GM12878 (cell line): ENCODE data around the gene CREB5. TPM values are rescaled to one million over a fixed set of nuclear protein-coding genes. Genes with fewer than 3 reads are reported as not detected.

Experiments
- CREB1 ChIP-seq: IDR thresholded peaks from 2 replicates; pipeline ENCODE4 v1.6.1; 2012; ENCODE audit warnings: low read depth, mild to moderate bottlenecking, inconsistent platforms
- ETV6 ChIP-seq, 2 experiments: fragments of 450-650 bp in 1 of 2; IDR thresholded peaks in 1 of 2; conservative IDR thresholded peaks in 1 of 2; 2 replicates each; pipeline ENCODE4 v1.6.1; 2014; ENCODE audit warnings: antibody characterized with exemption in 1 of 2, borderline replicate concordance in 1 of 2, low read depth in 1 of 2, mild to moderate bottlenecking in 1 of 2, moderate library complexity in 1 of 2
- FOXK2 ChIP-seq: fragments of 450-650 bp; IDR thresholded peaks from 2 replicates; pipeline ENCODE4 v1.6.1; 2017; ENCODE audit warnings: mild to moderate bottlenecking, moderate library complexity
- IKZF2 ChIP-seq, 2 experiments: fragments of 450-650 bp; IDR thresholded peaks; 2 replicates each; pipeline ENCODE4 v1.6.1; 2017; ENCODE audit warnings: mild to moderate bottlenecking in 2 of 2, moderate library complexity in 2 of 2
- MEF2B ChIP-seq: fragments of 450-650 bp; IDR thresholded peaks from 2 replicates; pipeline ENCODE4 v1.6.1; 2018; ENCODE audit warnings: mild to moderate bottlenecking, moderate library complexity; ENCODE audit not compliant: partially characterized antibody, poor library complexity, severe bottlenecking
- NRF1 ChIP-seq: conservative IDR thresholded peaks from 2 replicates; pipeline ENCODE4 v1.6.1; 2011; ENCODE audit warnings: mild to moderate bottlenecking, low read depth, low read length, improper control_type of control experiment
- POLR2AphosphoS5 ChIP-seq: IDR thresholded peaks from 2 replicates; pipeline ENCODE4 v1.6.1; 2011; ENCODE audit warnings: mild to moderate bottlenecking, low read length, inconsistent platforms
- POU2F2 ChIP-seq: IDR thresholded peaks from 3 replicates; pipeline ENCODE4 v1.6.1; 2011; ENCODE audit warnings: low read depth, mild to moderate bottlenecking, low read length, borderline replicate concordance
- RAD21 ChIP-seq: IDR thresholded peaks from 2 replicates; pipeline ENCODE4 v1.6.1; 2011; ENCODE audit warnings: mild to moderate bottlenecking, low read depth, low read length, moderate library complexity; ENCODE audit not compliant: insufficient read depth
- RUNX3 ChIP-seq: IDR thresholded peaks from 2 replicates; pipeline ENCODE4 v1.6.1; 2012; ENCODE audit warnings: low read length, inconsistent platforms
- ZBED1 ChIP-seq: IDR thresholded peaks from 2 replicates; pipeline ENCODE4 v1.6.1; 2016; ENCODE audit warnings: borderline replicate concordance
- ZZZ3 ChIP-seq: IDR thresholded peaks from 2 replicates; pipeline ENCODE4 v1.6.1; 2011; ENCODE audit warnings: low read depth; ENCODE audit not compliant: control insufficient read depth, insufficient read length
- polyA plus RNA-seq, 11 experiments: library from polyadenylated mRNA; depleted of rRNA in 4 of 11; unstranded in 6 of 11; stranded (reverse) in 5 of 11; fragments of >200 nt; fragmentation: Nextera tagmentation in 4 of 11; fragmentation: Illumina TruSeq in 1 of 11; extraction: Ambion mirVana in 4 of 11; extraction: Trizol in 1 of 11; gene quantifications; 1 replicate in 1 of 11; 2 replicates in 10 of 11; pipeline versions ENCODE4 v1.2.1 to v1.2.3, GENCODE V29; 2011 to 2016; ENCODE audit warnings: inconsistent platforms in 2 of 11, missing spikeins in 2 of 11, low read depth in 1 of 11
- total RNA-seq, 4 experiments: library from RNA; depleted of rRNA in 3 of 4; stranded (reverse); fragments of >200 nt in 3 of 4; fragmentation: Illumina TruSeq in 1 of 4; extraction: Trizol in 1 of 4; gene quantifications; 2 replicates each; pipeline versions ENCODE4 v1.2.1 to v1.2.3, GENCODE V29; 2013 to 2021
- TF ChIP-seq, protein P1 (sequence below): IDR thresholded peaks from 2 replicates; pipeline ENCODE4 v1.6.1; 2012; ENCODE audit warnings: low read depth, low read length, improper control_type of control experiment
- TF ChIP-seq, protein P2 (sequence below): fragments of 450-650 bp; IDR thresholded peaks from 2 replicates; pipeline ENCODE4 v1.6.1; 2016; ENCODE audit warnings: mild to moderate bottlenecking
- TF ChIP-seq, protein P3 (sequence below): fragments of 450-650 bp; IDR thresholded peaks from 2 replicates; pipeline ENCODE4 v1.6.1; 2017; ENCODE audit warnings: mild to moderate bottlenecking, moderate library complexity
- TF ChIP-seq, protein P4 (sequence below): IDR thresholded peaks from 2 replicates; pipeline ENCODE4 v1.6.1; 2012; ENCODE audit warnings: low read length, inconsistent platforms
- TF ChIP-seq, protein P5 (sequence below): fragments of 450-650 bp; IDR thresholded peaks from 2 replicates; pipeline ENCODE4 v1.6.1; 2017; ENCODE audit warnings: mild to moderate bottlenecking
- TF ChIP-seq, protein P6 (sequence below): fragments of 450-650 bp; IDR thresholded peaks from 2 replicates; pipeline ENCODE4 v1.6.1; 2016; ENCODE audit warnings: mild to moderate bottlenecking

CREB5 gene
- total and polyA plus RNA-seq, 10 of the 15 experiments (the other 5 are each of a cell fraction or from before 2014, with no cell fraction given): 12.9 to 74.1 (median 53.0) TPM

DNA sequence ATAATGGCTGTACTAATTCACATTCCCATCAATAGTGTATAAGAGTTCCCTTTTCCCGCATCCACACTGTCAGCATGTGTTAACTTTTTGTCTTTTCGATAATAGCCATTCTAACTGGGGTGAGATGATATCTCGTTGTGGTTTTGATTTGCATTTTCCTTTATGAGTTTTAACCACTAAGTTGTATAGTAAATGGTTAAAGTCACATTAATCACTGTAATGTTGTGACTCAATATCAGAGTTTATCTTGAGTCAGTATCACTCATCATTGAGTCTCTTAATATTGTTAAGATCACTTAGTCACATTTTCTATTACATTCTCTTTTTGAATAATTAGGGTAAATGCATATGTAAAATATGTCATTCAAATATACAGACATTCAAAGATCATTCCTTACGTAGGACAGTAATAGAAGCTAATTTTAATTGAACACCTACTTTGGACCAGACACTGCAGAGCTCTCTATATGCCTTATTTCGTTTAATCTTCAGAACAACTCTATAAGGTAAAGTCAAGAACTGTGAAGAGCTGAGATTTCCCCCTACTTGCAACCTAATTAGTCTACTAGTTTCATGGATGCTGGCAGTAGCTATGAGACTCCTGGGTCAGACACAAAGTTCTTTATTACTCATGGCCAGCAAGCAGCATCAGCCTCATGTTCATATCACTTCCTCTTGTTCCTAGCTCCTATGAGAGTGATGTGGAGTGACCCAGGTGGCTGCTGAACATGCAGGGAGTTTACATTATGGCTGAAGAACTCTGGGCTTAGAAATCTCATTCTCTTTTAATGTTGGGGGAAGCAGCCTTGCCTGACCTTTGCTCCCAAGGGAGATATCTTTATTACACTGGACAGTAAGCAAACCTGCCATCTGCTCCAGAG lies 30.5 kb downstream of the CREB5 start (continued):
- TF ChIP-seq, protein P1, sequence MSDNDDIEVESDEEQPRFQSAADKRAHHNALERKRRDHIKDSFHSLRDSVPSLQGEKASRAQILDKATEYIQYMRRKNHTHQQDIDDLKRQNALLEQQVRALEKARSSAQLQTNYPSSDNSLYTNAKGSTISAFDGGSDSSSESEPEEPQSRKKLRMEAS: no peak
- TF ChIP-seq, protein P2, sequence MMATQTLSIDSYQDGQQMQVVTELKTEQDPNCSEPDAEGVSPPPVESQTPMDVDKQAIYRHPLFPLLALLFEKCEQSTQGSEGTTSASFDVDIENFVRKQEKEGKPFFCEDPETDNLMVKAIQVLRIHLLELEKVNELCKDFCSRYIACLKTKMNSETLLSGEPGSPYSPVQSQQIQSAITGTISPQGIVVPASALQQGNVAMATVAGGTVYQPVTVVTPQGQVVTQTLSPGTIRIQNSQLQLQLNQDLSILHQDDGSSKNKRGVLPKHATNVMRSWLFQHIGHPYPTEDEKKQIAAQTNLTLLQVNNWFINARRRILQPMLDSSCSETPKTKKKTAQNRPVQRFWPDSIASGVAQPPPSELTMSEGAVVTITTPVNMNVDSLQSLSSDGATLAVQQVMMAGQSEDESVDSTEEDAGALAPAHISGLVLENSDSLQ: peak; percentile 64
- TF ChIP-seq, protein P3, sequence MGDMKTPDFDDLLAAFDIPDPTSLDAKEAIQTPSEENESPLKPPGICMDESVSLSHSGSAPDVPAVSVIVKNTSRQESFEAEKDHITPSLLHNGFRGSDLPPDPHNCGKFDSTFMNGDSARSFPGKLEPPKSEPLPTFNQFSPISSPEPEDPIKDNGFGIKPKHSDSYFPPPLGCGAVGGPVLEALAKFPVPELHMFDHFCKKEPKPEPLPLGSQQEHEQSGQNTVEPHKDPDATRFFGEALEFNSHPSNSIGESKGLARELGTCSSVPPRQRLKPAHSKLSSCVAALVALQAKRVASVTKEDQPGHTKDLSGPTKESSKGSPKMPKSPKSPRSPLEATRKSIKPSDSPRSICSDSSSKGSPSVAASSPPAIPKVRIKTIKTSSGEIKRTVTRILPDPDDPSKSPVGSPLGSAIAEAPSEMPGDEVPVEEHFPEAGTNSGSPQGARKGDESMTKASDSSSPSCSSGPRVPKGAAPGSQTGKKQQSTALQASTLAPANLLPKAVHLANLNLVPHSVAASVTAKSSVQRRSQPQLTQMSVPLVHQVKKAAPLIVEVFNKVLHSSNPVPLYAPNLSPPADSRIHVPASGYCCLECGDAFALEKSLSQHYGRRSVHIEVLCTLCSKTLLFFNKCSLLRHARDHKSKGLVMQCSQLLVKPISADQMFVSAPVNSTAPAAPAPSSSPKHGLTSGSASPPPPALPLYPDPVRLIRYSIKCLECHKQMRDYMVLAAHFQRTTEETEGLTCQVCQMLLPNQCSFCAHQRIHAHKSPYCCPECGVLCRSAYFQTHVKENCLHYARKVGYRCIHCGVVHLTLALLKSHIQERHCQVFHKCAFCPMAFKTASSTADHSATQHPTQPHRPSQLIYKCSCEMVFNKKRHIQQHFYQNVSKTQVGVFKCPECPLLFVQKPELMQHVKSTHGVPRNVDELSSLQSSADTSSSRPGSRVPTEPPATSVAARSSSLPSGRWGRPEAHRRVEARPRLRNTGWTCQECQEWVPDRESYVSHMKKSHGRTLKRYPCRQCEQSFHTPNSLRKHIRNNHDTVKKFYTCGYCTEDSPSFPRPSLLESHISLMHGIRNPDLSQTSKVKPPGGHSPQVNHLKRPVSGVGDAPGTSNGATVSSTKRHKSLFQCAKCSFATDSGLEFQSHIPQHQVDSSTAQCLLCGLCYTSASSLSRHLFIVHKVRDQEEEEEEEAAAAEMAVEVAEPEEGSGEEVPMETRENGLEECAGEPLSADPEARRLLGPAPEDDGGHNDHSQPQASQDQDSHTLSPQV: no peak
- TF ChIP-seq, protein P4, sequence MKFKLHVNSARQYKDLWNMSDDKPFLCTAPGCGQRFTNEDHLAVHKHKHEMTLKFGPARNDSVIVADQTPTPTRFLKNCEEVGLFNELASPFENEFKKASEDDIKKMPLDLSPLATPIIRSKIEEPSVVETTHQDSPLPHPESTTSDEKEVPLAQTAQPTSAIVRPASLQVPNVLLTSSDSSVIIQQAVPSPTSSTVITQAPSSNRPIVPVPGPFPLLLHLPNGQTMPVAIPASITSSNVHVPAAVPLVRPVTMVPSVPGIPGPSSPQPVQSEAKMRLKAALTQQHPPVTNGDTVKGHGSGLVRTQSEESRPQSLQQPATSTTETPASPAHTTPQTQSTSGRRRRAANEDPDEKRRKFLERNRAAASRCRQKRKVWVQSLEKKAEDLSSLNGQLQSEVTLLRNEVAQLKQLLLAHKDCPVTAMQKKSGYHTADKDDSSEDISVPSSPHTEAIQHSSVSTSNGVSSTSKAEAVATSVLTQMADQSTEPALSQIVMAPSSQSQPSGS: peak; percentile 89; the same call in 1 of the 2 replicates
- TF ChIP-seq NRF1 (no peak), CREB1 (peak; percentile 12; the same call in 1 of the 2 replicates), RUNX3 (peak; percentile 98), RAD21 (no peak), ETV6 (conservative IDR thresholded peaks at IDR 0.05 in 1 of 2, IDR thresholded peaks at IDR 0.05 in 1 of 2; ENCODE audit: borderline replicate concordance in 1 of 2, low read depth in 1 of 2) (peak in 1 of 2 experiments; percentile 28; a peak in 1 of 4 replicates), ZZZ3 (no peak), ZBED1 (peak; percentile 46; the same call in 1 of the 2 replicates), MEF2B (peak; percentile 19), IKZF2 (IDR thresholded peaks at IDR 0.05) (peak; percentile 49 to 86), POU2F2 (peak; percentile 83; the same call in 1 of the 3 replicates), FOXK2 (no peak), POLR2AphosphoS5 (no peak)
- TF ChIP-seq, protein P5, sequence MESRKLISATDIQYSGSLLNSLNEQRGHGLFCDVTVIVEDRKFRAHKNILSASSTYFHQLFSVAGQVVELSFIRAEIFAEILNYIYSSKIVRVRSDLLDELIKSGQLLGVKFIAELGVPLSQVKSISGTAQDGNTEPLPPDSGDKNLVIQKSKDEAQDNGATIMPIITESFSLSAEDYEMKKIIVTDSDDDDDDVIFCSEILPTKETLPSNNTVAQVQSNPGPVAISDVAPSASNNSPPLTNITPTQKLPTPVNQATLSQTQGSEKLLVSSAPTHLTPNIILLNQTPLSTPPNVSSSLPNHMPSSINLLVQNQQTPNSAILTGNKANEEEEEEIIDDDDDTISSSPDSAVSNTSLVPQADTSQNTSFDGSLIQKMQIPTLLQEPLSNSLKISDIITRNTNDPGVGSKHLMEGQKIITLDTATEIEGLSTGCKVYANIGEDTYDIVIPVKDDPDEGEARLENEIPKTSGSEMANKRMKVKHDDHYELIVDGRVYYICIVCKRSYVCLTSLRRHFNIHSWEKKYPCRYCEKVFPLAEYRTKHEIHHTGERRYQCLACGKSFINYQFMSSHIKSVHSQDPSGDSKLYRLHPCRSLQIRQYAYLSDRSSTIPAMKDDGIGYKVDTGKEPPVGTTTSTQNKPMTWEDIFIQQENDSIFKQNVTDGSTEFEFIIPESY: no peak
- TF ChIP-seq, protein P6, sequence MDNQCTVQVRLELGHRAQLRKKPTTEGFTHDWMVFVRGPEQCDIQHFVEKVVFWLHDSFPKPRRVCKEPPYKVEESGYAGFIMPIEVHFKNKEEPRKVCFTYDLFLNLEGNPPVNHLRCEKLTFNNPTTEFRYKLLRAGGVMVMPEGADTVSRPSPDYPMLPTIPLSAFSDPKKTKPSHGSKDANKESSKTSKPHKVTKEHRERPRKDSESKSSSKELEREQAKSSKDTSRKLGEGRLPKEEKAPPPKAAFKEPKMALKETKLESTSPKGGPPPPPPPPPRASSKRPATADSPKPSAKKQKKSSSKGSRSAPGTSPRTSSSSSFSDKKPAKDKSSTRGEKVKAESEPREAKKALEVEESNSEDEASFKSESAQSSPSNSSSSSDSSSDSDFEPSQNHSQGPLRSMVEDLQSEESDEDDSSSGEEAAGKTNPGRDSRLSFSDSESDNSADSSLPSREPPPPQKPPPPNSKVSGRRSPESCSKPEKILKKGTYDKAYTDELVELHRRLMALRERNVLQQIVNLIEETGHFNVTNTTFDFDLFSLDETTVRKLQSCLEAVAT: peak; percentile 74
